BJ (cell line): ENCODE results near the gene FOXP1. TPM values are rescaled to one million over a fixed set of nuclear protein-coding genes. Genes with fewer than 3 reads are reported as not detected.

Source experiments
- CTCF ChIA-PET: fragments of 350-600 bp; formaldehyde crosslinking; extraction: SDS; loops from one replicate; lab custom pipeline; 2021; ENCODE audit warnings: antibody characterized with exemption, inconsistent platforms; lab: Yijun Ruan, JAX
- POLR2A ChIA-PET: fragments of 300-600 bp; sonication (Branson Sonifier 250); formaldehyde crosslinking; extraction: SDS; loops from one replicate; lab custom pipeline; 2021; ENCODE audit warnings: antibody characterized with exemption; lab: Charles Lee
- DNase-seq: peaks from one replicate; pipeline ENCODE4 v3.0.0-alpha.2; 2011; ENCODE audit warnings: low read depth
- H3K27me3 ChIP-seq: 2 replicates; pipeline ENCODE4 v1.6.0; 2011; ENCODE audit warnings: low read length; ENCODE audit not compliant: control insufficient read depth, insufficient read depth
- H3K36me3 ChIP-seq: 2 replicates; pipeline ENCODE4 v1.5.1; 2011; ENCODE audit warnings: low read length; ENCODE audit not compliant: control insufficient read depth, insufficient read depth
- H3K4me3 ChIP-seq: 2 replicates; pipeline ENCODE4 v1.5.1; 2011; ENCODE audit warnings: low read depth, mild to moderate bottlenecking, control low read depth, low read length
- polyA plus RNA-seq: library from polyadenylated mRNA; depleted of rRNA; stranded (reverse); fragments of >200 nt; gene quantifications from 2 replicates; pipeline ENCODE4 v1.2.3, GENCODE V29; 2011
- TF ChIP-seq, protein P1 (sequence below): IDR thresholded peaks from 2 replicates; pipeline ENCODE4 v1.5.1; 2011; ENCODE audit warnings: low read depth, mild to moderate bottlenecking, control low read depth, inconsistent platforms, low read length, moderate library complexity; ENCODE audit not compliant: insufficient read depth

The FOXP1 gene
- polyA plus RNA-seq, 1 experiment, result 37.0 TPM

GRCh38 chr3:71582036-71582611 lies 1.4 kb downstream of the FOXP1 start:
- TF ChIP-seq, protein P1, sequence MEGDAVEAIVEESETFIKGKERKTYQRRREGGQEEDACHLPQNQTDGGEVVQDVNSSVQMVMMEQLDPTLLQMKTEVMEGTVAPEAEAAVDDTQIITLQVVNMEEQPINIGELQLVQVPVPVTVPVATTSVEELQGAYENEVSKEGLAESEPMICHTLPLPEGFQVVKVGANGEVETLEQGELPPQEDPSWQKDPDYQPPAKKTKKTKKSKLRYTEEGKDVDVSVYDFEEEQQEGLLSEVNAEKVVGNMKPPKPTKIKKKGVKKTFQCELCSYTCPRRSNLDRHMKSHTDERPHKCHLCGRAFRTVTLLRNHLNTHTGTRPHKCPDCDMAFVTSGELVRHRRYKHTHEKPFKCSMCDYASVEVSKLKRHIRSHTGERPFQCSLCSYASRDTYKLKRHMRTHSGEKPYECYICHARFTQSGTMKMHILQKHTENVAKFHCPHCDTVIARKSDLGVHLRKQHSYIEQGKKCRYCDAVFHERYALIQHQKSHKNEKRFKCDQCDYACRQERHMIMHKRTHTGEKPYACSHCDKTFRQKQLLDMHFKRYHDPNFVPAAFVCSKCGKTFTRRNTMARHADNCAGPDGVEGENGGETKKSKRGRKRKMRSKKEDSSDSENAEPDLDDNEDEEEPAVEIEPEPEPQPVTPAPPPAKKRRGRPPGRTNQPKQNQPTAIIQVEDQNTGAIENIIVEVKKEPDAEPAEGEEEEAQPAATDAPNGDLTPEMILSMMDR, result no peak
- no peak for DNase-seq
- H3K36me3 ChIP-seq, result no peaks in the 10 kb centered on the region
- POLR2A ChIA-PET, result interaction anchor here (0.6 kb wide), 1 partner anchor 58 kb away, joined by 4 read pairs; no protein-coding TSS in a partner anchor
- no peaks in the 10 kb centered on the region for H3K27me3 ChIP-seq
- peak overlapping the region; percentile 79 for H3K4me3 ChIP-seq
- CTCF ChIA-PET, result interaction anchor here (1.1 to 1.3 kb wide), 3 partner anchors 19 to 454 kb away, joined by 3 read pairs; no protein-coding TSS in a partner anchor

- ChIA-PET POLR2A (interaction anchor here (0.6 kb wide), 1 partner anchor 58 kb away, joined by 4 read pairs; no protein-coding TSS in a partner anchor), CTCF (interaction anchor here (1.1 kb wide), 2 partner anchors 19 to 52 kb away, joined by 3 read pairs; no protein-coding TSS in a partner anchor)
- TF ChIP-seq, protein P1, result no peak
- Histone ChIP-seq H3K27me3 (no peaks in the 10 kb centered on the region), H3K36me3 (no peaks in the 10 kb centered on the region), H3K4me3 (peak overlapping the region; percentile 79)
- DNase-seq, result no peak
Measured at GRCh38 chr3:71581457-71582035, 2.0 kb downstream of the FOXP1 start.

DNA sequence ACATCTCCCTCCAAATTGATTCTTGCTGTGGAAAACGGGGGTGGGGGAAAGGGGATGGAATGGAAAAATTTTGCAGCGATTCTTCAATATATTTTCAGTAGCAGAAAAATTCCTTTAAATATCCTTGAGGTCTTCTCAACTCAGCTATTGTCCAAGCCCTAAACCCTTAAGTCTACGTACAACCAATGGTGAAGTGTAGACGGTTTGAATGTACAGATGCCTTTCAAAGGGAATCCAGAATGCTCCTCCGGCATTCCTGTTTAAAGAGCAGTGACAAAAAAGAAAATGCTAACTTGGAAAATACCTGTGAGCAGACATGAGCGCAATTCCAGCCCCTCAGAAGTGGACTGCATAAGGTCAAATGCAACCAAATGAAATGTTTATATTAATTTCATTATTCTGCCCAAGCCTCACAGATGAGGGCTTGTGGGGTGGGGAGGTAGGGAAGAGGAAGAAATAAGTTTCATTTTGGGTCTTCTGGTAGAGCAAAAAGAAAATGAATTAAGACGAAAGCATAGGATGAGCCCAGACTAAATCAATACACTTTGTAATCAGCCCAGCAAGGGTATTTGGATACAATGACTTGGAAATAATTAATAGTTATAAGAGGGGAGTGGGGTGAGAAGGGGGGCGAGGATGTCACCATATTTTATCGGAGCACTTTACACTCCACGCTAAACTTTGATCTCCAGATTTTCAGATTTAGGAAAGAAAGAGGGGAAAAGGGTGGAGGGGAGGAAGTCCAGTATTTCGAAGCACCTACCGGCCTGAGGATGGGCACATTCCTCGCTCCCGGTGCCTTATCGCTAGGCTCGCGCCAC lies 2.7 kb downstream of the FOXP1 start:
- Histone ChIP-seq H3K27me3 (no peaks in the 10 kb centered on the region), H3K36me3 (no peaks in the 10 kb centered on the region), H3K4me3 (peak overlapping the region; percentile 79)
- no peak for DNase-seq
- TF ChIP-seq, protein P1, result no peak
- CTCF ChIA-PET, result interaction anchor here (0.6 kb wide), 1 partner anchor 644 kb away, joined by 3 read pairs; no protein-coding TSS in a partner anchor
- POLR2A ChIA-PET, result no interaction called here

DNA sequence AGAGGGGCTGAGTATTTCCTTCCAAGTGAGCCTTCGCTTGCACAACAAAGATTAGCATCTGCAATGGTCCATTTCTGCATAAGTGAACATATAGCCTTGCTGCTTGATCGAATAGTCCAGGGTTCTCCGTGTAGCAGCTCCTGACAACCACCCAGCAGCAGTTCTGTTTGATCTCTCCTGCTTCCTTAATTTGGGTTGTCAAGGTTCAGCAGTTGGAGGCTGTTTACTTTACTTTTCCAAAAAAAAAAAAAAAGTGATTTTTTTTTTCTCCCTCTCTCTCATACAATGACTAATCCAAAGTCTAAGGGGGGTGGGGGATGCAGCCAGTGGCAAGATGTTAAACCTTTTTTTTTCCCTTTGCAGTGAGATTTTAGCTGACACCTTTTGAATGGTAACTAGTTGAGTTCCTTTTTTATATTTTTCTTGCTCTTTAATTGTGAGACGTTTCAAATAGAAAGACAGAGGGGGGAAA lies 3.6 kb downstream of the FOXP1 start:
- Histone ChIP-seq H3K4me3 (peak overlapping the region; percentile 79; the same call in 1 of the 2 replicates), H3K27me3 (no peaks in the 10 kb centered on the region), H3K36me3 (no peaks in the 10 kb centered on the region)
- TF ChIP-seq, protein P1, result no peak
- no peak for DNase-seq
- ChIA-PET CTCF (interaction anchor here (0.6 kb wide), 2 partner anchors 235 to 645 kb away, joined by 3 to 4 read pairs; no protein-coding TSS in a partner anchor), POLR2A (interaction anchor here (0.6 kb wide), 1 partner anchor 591 kb away, joined by 3 read pairs; no protein-coding TSS in a partner anchor)
